ENCODE results near the gene ACAD10. TPM values are rescaled to one million over a fixed set of nuclear protein-coding genes. Genes with fewer than 3 reads are reported as not detected.

Gene ACAD10
- polyA plus RNA-seq, 6 donors from 2014 or later = 10.0 to 19.4 (median 12.3) TPM

- DNase-seq (no peak), ATAC-seq (ENCODE audit: low read depth in 2 of 2) (no peak)
These were observed 91.6 kb downstream of the ACAD10 start for GRCh38 chr12:111777345-111778045.

GRCh38 chr12:111780166-111780565, 94.3 kb downstream of the ACAD10 start:
- Mint-ChIP-seq H3K27me3 (no peaks in the 10 kb centered on the region), H3K4me1 (peaks cover 14 to 18% (median 15%) of the 10 kb centered on the region in 3 donors), H3K36me3 (peaks cover 4 to 8% of the 10 kb centered on the region in 2 donors), H3K4me3 (no peak overlapping the region), H3K27ac (peak overlapping the region in 3 of 6 donors; percentile 69 to 80 (median 76)), H3K9me3 (no peaks in the 10 kb centered on the region)
- ATAC-seq (ENCODE audit: low read depth in 2 of 2) (no peak), DNase-seq (no peak)

More at GRCh38 chr12:111777345-111778045, 91.6 kb downstream of the ACAD10 start:
- Mint-ChIP-seq H3K27ac (peak overlapping the region; percentile 66 to 100 (median 81)), H3K27me3 (no peaks in the 10 kb centered on the region), H3K4me1 (peaks cover 25 to 33% (median 31%) of the 10 kb centered on the region in 3 donors), H3K4me3 (peak overlapping the region in 1 of 8 donors; percentile 66), H3K9me3 (no peaks in the 10 kb centered on the region), H3K36me3 (peaks cover 0 to 8% of the 10 kb centered on the region in 2 donors)

- Mint-ChIP-seq H3K27me3 (no peaks in the 10 kb centered on the region), H3K4me3 (peak overlapping the region in 1 of 8 donors; percentile 28), H3K9me3 (no peaks in the 10 kb centered on the region), H3K4me1 (peaks cover 9 to 13% (median 10%) of the 10 kb centered on the region in 3 donors), H3K27ac (peak overlapping the region in 4 of 6 donors; percentile 13 to 80 (median 72)), H3K36me3 (peaks cover 6 to 8% of the 10 kb centered on the region in 2 donors)
- no peak for ATAC-seq (ENCODE audit: low read depth in 2 of 2)
- no peak for DNase-seq
These were observed 94.8 kb downstream of the ACAD10 start for GRCh38 chr12:111780615-111781014.

GRCh38 chr12:111781085-111781658, 95.3 kb downstream of the ACAD10 start:
- Mint-ChIP-seq H3K4me1 (peaks cover 5 to 8% (median 5%) of the 10 kb centered on the region in 3 donors), H3K36me3 (peaks cover 6 to 8% of the 10 kb centered on the region in 2 donors), H3K27ac (no peak overlapping the region), H3K27me3 (no peaks in the 10 kb centered on the region), H3K9me3 (no peaks in the 10 kb centered on the region), H3K4me3 (no peak overlapping the region)
- DNase-seq (no peak), ATAC-seq (ENCODE audit: low read depth in 2 of 2) (no peak)

GRCh38 chr12:111783046-111783445, 97.2 kb downstream of the ACAD10 start:
- Mint-ChIP-seq H3K4me1 (peaks cover 0 to 6% (median 5%) of the 10 kb centered on the region in 3 donors), H3K9me3 (no peaks in the 10 kb centered on the region), H3K27me3 (no peaks in the 10 kb centered on the region), H3K27ac (no peak overlapping the region), H3K4me3 (no peak overlapping the region), H3K36me3 (peaks cover 6 to 8% of the 10 kb centered on the region in 2 donors)
- ATAC-seq (ENCODE audit: low read depth in 2 of 2) (no peak), DNase-seq (no peak)

- Mint-ChIP-seq H3K36me3 (peaks cover 8 to 10% of the 10 kb centered on the region in 2 donors), H3K27ac (no peak overlapping the region), H3K9me3 (no peaks in the 10 kb centered on the region), H3K4me3 (peak overlapping the region in 1 of 8 donors; percentile 53), H3K4me1 (peaks cover 0 to 6% (median 5%) of the 10 kb centered on the region in 3 donors), H3K27me3 (no peaks in the 10 kb centered on the region)
- ATAC-seq (ENCODE audit: low read depth in 2 of 2) = no peak
- DNase-seq = no peak
These were observed 99.1 kb downstream of the ACAD10 start for GRCh38 chr12:111784953-111785352.

GRCh38 chr12:111785651-111786050, 99.8 kb downstream of the ACAD10 start:
- no peaks in the 10 kb centered on the region for H3K9me3 Mint-ChIP-seq
- H3K4me1 Mint-ChIP-seq = peaks cover 0 to under 1% (median under 1%) of the 10 kb centered on the region in 3 donors
- no peak overlapping the region for H3K27ac Mint-ChIP-seq
- DNase-seq (no peak), ATAC-seq (ENCODE audit: low read depth in 2 of 2) (no peak)
- peaks cover 2 to 10% of the 10 kb centered on the region in 2 donors for H3K36me3 Mint-ChIP-seq
- H3K4me3 Mint-ChIP-seq = no peak overlapping the region
- H3K27me3 Mint-ChIP-seq = no peaks in the 10 kb centered on the region

GRCh38 chr12:111788178-111788654, 102.4 kb downstream of the ACAD10 start:
- H3K4me3 Mint-ChIP-seq = no peak overlapping the region
- DNase-seq (no peak), ATAC-seq (ENCODE audit: low read depth in 2 of 2) (peak; percentile 30 to 32)
- no peaks in the 10 kb centered on the region for H3K9me3 Mint-ChIP-seq
- H3K36me3 Mint-ChIP-seq = peaks cover 0 to 15% of the 10 kb centered on the region in 2 donors
- H3K4me1 Mint-ChIP-seq = no peaks in the 10 kb centered on the region
- peak overlapping the region in 3 of 6 donors; percentile 15 to 59 (median 53) for H3K27ac Mint-ChIP-seq
- H3K27me3 Mint-ChIP-seq = no peaks in the 10 kb centered on the region

- no peaks in the 10 kb centered on the region for H3K4me1 Mint-ChIP-seq
- DNase-seq (no peak), ATAC-seq (ENCODE audit: low read depth in 2 of 2) (no peak)
- H3K36me3 Mint-ChIP-seq = peaks cover 3 to 16% of the 10 kb centered on the region in 2 donors
- H3K4me3 Mint-ChIP-seq = no peak overlapping the region
- no peaks in the 10 kb centered on the region for H3K9me3 Mint-ChIP-seq
- H3K27me3 Mint-ChIP-seq = no peaks in the 10 kb centered on the region
- peak overlapping the region in 1 of 6 donors; percentile 18 for H3K27ac Mint-ChIP-seq
These were observed 103.9 kb downstream of the ACAD10 start for GRCh38 chr12:111789779-111790178.

- Mint-ChIP-seq H3K27ac (no peak overlapping the region), H3K36me3 (peaks cover 7 to 14% of the 10 kb centered on the region in 2 donors), H3K4me1 (no peaks in the 10 kb centered on the region), H3K9me3 (no peaks in the 10 kb centered on the region), H3K27me3 (no peaks in the 10 kb centered on the region), H3K4me3 (no peak overlapping the region)
- ATAC-seq (ENCODE audit: low read depth in 2 of 2) (no peak), DNase-seq (no peak)
These were observed 105.7 kb downstream of the ACAD10 start for GRCh38 chr12:111791507-111791906.

GRCh38 chr12:111792155-111792855, 106.5 kb downstream of the ACAD10 start:
- no peak overlapping the region for H3K27ac Mint-ChIP-seq
- no peaks in the 10 kb centered on the region for H3K27me3 Mint-ChIP-seq
- H3K9me3 Mint-ChIP-seq = no peaks in the 10 kb centered on the region
- no peaks in the 10 kb centered on the region for H3K4me1 Mint-ChIP-seq
- peaks cover 7 to 14% of the 10 kb centered on the region in 2 donors for H3K36me3 Mint-ChIP-seq
- H3K4me3 Mint-ChIP-seq = no peak overlapping the region
- DNase-seq = no peak
- ATAC-seq (ENCODE audit: low read depth in 2 of 2) = no peak

- no peak overlapping the region for H3K4me3 Mint-ChIP-seq
- peaks cover 9 to 14% of the 10 kb centered on the region in 2 donors for H3K36me3 Mint-ChIP-seq
- ATAC-seq (ENCODE audit: low read depth in 2 of 2) (no peak), DNase-seq (no peak)
- H3K27ac Mint-ChIP-seq = no peak overlapping the region
- H3K4me1 Mint-ChIP-seq = no peaks in the 10 kb centered on the region
- H3K9me3 Mint-ChIP-seq = no peaks in the 10 kb centered on the region
- no peaks in the 10 kb centered on the region for H3K27me3 Mint-ChIP-seq
These were observed 107.0 kb downstream of the ACAD10 start for GRCh38 chr12:111792856-111793235.

GRCh38 chr12:111798182-111798581, 112.3 kb downstream of the ACAD10 start:
- DNase-seq (no peak), ATAC-seq (ENCODE audit: low read depth in 2 of 2) (no peak)
- no peaks in the 10 kb centered on the region for H3K27me3 Mint-ChIP-seq
- H3K27ac Mint-ChIP-seq = no peak overlapping the region
- no peaks in the 10 kb centered on the region for H3K4me1 Mint-ChIP-seq
- no peaks in the 10 kb centered on the region for H3K9me3 Mint-ChIP-seq
- no peak overlapping the region for H3K4me3 Mint-ChIP-seq
- peaks cover 4 to 17% of the 10 kb centered on the region in 2 donors for H3K36me3 Mint-ChIP-seq
